CD4-positive, alpha-beta T cell treated with Interleukin-6 at 100 ng/mL for 8 hours (primary cell): Measurements from ENCODE around the gene PTPRF.
"Not testable (repeated sequence)": the region's sequence is repeated elsewhere in the genome, so short reads cannot be mapped to it uniquely, and the experiment has no call there.

Source experiments
- DNase-seq: peaks from one replicate; pipeline ENCODE4 v3.0.0-alpha.2; 2020; ENCODE audit warnings: mixed read lengths, low spot score

Gene PTPRF

DNA sequence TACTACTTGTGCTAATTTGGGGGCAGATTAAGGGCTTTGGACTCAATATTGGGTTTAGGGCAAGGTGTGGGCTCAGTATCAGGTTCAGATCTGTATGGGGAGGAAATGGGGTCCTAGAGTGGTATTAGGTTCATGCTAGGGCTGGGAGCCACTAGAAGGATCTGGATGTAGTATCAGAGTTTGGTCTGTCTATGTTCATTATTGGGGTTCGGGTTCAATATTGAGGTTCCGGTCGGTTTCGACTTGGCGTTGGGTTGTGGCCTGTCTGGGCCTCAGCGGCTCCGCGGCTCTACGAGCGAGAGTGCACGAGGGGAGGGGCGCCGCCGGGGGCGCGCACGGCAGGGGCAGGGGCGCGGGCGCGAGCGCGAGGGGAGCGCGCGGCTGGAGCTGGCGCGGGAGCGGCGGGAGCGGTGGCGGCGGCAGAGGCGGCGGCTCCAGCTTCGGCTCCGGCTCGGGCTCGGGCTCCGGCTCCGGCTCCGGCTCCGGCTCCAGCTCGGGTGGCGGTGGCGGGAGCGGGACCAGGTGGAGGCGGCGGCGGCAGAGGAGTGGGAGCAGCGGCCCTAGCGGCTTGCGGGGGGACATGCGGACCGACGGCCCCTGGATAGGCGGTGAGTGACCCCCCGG is at the start of gene PTPRF:
TSS of gene PTPRF (plus strand) at position 401 of the 624 bp plus-strand sequence. CDS start 14,193 bp downstream, outside the sequence.
- DNase-seq: no peak

DNA sequence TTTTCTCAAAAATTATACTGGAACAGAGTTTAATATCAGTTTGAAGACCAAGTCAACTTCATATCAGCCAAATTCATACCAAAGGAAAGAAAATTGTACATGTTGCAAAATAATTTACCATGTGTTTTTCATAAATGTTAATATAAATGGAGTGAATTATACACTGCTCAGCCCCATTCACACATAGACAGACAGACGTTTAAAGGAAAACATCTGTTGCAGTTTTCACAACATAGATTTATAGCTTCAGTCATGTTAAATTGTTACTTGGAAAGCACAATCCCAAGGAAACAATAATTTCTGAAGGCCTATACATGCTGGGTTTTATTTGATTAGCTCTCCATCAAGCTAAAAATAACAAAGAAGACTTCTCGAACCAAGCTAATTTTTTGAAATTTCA is 49.2 kb upstream of the PTPRF start:
- no peak for DNase-seq

DNA sequence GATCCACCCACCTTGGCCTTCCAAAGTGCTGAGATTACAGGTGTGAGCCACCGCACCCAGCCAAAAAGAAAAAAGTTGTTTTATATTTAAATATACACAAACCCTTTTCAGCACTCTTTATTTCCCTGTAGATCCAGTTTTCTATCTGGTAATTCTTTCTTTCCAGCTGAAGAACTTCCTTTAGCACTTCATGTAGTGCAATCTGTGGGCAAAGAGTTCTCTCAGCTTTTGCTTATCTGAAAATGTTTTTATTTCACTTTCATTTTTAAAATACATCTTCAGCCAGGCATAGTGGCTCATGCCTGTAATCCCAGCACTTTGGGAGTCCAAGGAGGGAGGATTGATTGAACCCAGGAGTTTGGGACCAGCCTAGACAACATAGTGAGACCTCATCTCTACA is 48.5 kb upstream of the PTPRF start:
- DNase-seq: no peak

DNA sequence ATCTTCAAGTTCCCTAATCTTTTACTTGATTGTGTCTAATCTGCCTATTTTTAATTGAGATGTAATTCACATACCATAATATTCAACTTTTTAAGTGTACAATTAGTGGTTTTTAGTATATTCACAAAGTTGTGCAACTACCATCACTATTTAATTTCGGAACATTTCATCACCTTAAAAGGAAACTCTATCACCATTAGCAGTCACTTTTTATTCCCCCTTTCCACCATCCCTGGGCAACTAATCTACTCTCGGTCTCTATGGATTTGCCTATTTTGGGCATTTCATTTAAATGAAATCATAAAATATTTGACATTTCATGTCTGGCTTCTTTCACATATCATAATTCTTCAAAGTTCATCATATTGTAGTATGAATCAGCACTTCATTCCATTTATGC is 46.3 kb upstream of the PTPRF start:
- DNase-seq: no peak

DNA sequence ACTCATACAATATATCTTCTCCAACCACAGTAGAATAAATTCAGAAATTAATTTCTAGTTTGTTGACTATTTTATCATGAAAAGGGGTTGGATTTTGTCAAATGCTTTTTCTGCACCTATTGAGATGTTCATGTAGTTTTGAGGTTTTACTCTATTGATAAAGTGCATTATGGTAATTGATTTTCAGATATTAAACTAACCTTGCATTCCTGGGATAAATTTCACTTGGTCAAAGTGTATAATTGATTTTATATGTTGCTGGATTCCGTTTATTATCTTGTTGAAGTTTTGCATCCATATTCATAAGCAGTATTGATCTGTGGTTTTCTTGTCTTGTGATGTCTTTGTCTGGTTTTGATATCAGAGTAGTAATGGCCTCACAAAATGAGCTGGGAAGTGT is 42.5 kb upstream of the PTPRF start:
- no peak for DNase-seq

DNA sequence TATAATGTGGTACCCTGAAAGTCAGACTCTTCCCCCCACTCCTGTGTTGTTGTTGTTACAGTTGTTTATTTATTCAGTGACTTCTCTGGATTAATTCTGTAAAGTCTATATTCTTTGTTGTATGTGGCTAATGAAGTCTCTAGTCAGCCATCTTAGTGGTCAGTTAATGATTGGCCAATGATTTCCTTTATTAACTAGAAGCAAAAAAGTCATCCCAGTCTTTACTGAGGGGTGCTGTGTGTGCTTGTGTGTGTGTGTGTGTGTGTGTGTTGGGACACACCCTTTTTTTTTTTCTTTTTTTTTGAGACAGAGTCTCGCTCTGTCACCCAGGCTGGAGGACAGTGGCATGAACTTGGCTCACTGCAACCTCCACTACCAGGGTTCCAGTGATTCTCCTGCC is 39.6 kb upstream of the PTPRF start:
- no peak for DNase-seq

DNA sequence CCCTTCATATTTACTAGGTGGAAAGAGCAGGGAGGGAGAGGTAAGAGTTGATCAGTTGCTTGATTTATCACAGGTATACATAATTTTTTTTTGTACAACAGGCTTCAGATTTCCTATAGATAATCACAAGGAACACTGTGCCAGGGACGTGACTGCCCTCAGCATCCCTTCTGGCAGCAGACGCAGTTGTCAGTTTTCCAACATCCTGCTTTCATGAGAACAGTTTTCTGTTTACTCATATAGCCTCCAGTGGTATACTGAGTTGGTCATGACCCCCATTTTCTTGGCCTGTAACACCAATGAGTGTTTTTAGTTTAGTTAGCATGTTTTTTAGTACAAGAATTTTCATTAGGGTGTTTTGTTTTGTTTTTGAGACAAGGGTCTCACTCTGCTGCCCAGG is 37.9 kb upstream of the PTPRF start:
- no peak for DNase-seq

DNA sequence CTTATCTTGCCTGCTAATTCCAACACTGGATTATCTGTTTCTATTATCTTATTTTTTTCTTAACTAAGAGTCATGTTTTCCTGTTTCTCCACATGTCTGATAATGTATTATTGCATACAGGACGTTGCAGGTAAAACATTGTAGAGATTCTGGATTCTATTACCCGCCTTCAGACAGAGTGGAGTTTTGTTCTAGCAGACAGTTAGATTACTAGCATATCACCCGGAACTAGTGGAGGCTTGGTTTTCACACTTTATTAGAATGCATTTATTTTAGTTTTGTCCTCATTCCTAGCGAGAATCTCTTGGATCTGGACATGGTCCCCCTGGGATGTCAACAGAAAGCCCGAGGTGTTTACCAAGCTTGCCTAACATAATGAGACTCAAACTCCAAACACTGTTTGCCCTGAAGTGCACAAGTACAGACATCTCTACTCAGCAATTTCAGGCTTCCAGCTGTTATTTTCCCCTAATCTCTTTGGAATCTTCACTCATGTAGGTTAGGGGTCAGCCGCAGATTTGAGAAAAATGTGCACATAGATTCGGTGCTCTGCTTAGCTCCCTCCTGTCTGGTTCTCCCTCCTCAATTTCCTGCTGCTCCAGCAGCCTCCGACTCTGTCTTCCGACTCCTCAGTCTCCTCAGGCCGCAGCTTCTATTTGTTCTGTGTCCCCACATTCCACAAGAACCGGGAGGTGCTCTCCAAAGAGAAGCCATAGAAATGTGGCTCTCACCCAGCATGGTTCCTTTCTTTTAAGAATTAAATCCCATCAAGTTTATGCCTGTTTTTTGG is 36.8 kb upstream of the PTPRF start:
- DNase-seq: no peak

DNA sequence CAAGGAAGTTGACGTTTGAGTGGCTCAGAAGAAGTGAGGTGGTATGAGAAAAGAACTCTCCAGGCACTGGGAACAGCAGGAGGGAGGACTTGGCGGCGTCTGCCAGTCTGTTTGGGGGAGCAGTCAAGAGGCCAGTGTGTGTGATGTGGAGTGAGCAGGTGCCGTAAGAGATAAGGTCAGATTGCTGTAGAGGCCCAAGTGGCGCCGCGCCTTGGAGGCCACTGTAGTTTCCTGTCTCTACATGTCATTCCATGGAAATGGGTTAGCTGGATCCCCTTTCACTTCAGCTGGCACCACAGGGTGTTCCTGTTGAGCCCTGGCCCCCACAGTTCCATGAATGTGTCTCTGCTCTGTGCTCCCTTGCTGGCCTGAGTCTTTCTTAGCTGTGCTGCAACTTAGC is 35.5 kb upstream of the PTPRF start:
- DNase-seq: no peak

DNA sequence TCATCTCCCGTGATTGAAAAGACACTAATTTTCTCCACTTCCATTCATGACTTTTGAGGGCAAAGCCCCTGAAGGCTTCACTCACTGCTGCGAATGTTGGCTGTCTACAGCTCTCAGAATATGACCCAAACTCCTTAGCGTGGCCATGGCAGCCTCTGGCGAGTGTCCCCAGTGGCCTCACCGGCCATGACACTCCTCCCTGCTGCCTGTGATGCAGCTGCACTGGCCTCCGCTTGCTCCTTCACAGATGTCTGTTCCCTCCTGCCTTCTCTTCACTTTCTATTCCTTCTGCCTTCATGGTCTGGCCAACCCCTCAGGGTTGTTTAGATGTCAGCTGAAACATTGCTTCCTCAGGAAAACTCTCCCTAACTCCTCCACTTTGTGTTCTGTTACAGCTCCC is 30.8 kb upstream of the PTPRF start:
- DNase-seq: no peak

DNA sequence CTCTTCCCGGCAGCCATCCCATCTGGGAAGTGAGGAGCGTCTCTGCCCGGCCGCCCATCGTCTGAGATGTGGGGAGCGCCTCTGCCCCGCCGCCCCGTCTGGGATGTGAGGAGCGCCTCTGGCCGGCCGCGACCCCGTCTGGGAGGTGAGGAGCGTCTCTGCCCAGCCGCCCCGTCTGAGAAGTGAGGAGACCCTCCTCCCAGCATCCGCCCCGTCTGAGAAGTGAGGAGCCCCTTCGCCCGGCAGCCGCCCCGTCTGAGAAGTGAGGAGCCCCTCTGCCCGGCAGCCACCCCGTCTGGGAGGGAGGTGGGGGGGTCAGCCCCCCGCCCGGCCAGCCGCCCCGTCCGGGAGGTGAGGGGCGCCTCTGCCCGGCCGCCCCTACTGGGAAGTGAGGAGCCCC is 28.9 kb upstream of the PTPRF start:
- not testable (repeated sequence) for DNase-seq

DNA sequence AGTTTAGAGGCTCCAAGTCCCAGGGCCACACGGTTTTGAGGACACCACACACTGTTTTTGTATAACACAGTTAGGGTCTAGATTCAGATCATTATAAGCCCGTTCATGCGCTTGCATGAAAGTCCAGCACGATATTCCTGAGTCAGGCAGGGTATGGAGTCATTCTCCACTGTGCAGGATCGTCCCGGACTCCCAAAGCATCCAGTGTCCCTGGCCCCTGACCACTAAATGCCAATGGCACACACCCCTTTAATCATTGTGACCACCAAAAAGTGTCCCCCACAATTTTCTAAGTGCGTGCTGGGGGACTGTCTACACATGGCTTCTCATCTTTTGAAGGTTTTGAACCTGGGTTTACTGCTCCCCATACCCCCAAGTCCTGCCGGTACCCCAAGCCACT is 27.1 kb upstream of the PTPRF start:
- DNase-seq: no peak

DNA sequence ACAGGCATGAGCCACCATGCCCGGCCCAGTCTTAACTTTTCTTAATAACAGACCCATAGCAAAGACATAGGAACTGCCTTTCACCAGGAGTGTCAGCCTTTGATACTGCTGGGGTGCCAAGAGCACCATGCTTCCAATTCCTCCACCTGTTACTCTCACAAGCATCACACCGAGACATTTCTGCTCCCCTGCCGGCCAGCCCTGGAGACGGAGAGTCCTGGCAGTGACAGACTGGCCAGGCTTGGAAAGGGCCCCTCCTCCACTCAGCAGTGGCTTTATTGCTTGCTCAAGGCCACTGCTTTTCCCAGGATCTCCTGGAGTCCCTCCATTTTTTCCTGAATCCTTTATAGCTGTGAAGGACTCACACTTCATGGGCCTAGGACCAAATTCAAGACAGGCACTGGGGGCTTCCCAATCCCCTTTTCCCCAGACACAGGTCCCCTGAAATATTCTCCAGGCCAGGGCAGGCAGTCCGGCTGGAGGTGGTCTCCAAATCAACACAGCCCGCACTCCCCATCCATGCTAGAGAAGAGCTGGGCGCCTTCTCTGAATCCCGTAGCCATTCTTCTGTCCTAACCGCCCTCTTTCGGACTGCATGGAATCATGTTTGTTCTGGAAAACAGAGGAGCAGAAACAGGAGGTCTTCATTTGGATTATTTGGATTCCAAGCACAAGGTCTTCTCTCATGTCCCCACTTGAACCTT is 25.5 kb upstream of the PTPRF start:
- DNase-seq: no peak

DNA sequence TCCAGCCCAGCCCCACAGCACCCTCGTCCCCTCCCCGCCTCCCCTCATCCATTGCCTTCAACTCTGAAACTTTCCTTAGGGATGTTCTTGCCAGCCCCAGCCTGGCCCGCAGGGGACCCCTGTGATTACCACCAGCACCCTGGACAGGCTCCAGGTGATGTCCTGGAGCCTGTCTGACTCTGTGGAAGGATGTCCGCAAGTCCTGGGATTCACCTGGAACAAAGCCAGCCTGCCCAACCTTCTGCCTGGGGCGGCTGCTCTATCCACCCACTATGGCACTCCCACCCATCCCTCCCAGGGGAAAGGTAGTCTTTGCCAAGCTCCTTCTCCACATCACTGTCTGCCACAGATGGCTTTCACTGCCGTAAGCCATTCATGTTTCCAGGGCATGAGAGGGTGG is 24.4 kb upstream of the PTPRF start:
- DNase-seq: no peak

DNA sequence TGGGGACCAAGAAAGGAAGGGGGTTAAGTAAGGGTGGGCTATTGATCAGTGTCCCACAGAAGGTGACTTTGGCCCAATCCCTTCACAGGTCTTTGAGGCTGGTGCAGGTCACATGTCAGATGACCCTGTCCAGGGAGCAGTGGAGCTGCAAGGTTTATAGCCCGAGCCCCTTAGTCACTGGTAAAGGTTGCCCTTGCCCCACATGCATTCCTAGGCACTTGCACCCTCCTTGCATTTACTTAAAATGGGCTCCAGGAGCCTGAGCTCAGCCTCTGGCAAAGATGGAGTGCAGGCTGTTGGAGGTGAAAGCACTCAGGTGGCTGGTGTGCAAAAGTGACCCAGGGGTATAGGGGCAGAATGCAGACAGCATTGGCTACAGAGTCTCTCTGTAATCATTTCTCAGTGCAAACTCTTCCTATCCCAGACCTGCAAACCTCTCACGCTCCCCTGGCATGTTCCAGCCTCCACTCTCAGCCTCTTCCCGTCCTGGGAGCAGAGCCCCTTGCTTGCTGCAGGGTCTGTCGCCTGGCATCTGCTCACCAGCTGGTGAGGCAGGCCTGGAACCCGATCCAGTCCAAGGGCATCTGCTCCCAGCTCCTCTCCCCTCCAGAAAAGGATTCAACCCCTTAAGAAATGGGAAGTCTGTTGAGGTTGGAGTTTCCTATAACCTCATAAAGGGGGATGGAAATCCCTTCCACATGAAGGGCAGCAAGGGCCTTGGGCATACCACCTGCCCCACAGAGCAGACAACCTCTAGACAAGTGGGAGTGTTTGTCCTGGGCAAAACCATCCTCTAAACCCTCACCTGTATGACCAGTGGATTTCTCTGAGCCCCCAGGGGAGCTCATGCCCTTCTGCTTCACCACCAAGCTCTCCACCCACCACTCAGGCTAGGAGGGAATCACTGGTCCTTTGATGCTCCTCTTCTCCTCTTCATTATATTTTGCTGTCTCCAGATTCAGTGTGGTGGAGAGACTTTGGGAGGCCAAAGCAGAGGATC is 23.1 kb upstream of the PTPRF start:
- no peak for DNase-seq

DNA sequence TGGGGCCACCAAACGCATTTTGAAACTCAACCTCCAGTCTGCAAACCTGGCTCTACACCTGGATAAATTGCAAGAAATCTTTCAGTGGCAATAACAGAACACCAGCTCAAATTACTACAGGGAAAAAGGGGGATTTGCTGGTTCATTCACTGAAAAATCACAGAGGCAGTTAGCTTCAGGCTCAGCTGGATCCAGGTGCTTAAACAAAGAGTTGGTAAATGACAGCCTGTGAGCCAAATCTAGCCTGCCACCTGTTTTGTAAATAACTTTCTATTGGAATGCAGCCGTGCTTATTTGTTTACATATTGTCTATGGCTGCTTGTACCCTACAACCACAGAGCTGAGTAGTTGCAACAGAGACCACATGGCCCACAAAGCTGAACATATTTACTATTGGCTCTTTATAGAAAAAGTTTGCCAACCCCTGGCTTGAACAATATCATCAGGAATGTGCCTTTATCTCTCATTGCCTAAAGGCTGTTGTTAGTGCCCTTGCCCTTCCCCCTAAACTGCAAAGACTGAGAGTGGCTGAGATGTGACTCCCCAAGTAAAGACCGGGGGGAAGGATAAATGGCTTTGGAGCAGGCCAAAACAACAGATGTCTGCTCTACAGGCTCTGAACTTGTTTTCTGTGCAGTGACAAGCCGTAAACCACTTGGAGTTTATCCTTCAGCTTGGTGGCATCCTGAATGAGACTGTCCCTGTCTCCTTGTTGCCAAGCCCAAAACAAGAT is 21.5 kb upstream of the PTPRF start:
- DNase-seq: no peak

DNA sequence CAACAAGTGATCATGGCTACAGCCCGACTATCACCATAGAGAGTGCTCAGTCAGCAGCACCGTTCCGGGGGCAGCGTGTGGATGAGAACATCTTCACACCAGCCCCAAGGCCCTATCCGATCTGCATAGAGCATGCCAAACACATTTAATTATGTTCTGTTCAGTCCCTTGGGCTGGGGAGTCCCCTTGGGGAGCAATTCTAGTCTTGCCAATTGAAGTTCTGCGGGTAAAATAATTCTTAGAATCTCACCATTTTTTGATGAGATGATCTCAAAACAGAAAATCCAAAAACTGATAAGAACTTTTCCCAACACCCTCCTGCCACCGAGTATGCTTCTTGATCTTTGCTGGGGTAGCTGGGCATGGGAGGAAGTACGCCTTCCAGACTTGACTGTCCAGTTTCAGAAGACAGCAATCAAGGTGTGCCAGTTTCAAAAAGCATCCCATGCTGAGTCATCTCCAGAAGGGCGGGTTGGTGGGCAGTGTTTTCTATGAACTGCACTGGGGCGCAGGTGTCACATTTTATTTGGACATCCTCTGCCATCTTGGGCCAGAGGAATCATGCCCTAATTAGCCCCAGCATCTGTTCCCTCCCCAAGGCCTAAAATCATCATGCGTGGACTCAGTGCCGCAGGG is 20.8 kb upstream of the PTPRF start:
- DNase-seq: no peak

DNA sequence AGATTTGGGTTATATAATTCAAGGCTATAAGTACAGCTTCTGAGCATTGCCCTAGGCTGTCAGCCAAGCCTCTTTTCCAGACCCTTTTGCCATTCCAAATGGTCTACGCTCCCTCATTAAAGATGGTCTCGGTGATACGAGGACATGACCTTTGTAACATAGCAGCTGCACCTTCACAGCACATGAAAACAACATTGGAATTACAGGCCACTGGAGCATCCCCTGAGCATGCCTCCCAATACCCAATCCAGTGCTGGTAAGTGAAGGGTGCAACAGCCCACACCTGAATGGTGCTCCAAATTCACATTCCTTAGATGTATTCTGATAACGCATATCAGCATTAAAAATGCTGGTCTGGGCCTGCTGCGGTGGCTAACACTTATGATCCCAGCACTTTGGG is 20.1 kb upstream of the PTPRF start:
- DNase-seq: no peak

DNA sequence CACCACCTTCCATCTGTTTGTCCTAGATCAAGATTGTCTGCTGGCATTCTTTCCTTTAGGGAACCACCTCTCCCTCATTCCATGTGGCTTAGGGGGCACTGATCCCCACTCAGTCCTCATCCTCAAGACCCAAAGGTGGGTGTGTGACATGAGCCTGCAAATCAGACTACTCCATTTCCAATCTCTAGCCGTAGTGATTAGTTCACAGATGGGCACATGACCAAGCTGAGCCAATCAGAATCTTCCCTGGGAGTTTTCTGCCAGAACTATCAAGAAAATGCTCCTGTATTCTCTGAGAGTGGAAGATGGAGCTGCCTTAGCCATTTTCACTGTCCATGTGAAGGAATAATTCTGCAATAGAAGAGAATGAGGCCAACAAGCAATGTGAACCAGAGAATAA is 19.3 kb upstream of the PTPRF start:
- no peak for DNase-seq

DNA sequence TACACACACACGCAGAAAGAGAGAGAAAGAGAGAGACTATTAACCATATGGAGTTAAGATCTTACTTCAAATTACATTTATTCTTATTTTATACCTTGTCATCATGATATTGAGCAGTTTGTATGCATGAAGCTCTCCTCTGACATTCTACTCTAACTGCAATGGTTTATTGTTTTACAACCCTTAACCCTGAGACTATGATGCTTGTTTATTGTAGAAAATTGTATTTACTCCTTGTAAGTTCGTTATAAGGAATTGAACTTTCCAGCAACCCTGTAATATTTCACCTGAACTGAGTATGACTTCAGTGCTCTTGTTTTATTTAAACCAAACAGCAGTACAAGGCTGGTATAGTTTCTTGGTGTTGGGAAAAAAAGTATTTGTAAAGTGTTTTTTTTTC is 18.6 kb upstream of the PTPRF start:
- DNase-seq: no peak

DNA sequence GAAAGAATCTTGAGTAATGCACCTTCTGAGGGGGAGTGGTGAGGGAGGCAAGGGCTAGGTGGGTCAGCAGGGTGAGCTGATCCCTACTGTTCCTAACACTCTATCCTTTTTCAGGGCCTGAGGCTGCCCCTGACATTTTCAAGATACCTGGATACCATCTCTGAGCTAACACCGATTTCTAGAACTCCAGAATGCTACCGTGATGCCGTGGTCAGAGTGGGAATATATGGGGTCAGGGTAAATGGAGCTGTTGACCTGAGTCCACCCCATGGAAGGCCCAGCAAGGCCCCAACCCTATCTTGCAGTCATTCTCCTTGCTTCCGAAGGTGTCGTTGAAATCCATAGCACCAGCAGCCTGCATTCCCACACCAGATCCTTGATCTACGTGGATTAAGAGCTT is 18.0 kb upstream of the PTPRF start:
- DNase-seq: no peak
